Neural cell (in vitro differentiated cells): ENCODE results near the gene CD4. TPM values are rescaled to one million over a fixed set of nuclear protein-coding genes. Genes with fewer than 3 reads are reported as not detected.

ENCODE experiments used
- H2AFZ ChIP-seq: fragments of 200-600, 300-800 bp; sonication (generic), shearing (Covaris generic); 2 replicates; pipeline ENCODE4 v1.6.0; 2014; ENCODE audit warnings: low read depth, mild to moderate bottlenecking, antibody characterized with exemption, low read length, moderate library complexity
- H3F3A ChIP-seq: fragments of 200-600 bp; shearing (Covaris generic); 2 replicates; pipeline ENCODE4 v1.6.1; 2016; ENCODE audit warnings: mild to moderate bottlenecking, moderate library complexity, mixed read lengths, antibody characterized with exemption, low read length; ENCODE audit not compliant: insufficient read depth, poor library complexity, severe bottlenecking
- H3K27ac ChIP-seq: fragments of 200-600, 300-800 bp; sonication (generic), shearing (Covaris generic); 2 replicates; pipeline ENCODE4 v1.5.1; 2014; ENCODE audit warnings: mild to moderate bottlenecking, low read length, moderate library complexity
- H3K27me3 ChIP-seq: fragments of 300-800, 200-600 bp; sonication (generic), shearing (Covaris generic); 2 replicates; pipeline ENCODE4 v1.6.0; 2014; ENCODE audit warnings: mild to moderate bottlenecking, low read depth, low read length, moderate library complexity; ENCODE audit not compliant: insufficient read depth
- H3K36me3 ChIP-seq: fragments of 300-800, 200-600 bp; sonication (generic), shearing (Covaris generic); 2 replicates; pipeline ENCODE4 v1.5.1; 2014; ENCODE audit warnings: mild to moderate bottlenecking, antibody characterized with exemption, low read length, moderate library complexity; ENCODE audit not compliant: insufficient read depth
- H3K4me2 ChIP-seq: fragments of 300-800, 200-600 bp; sonication (generic), shearing (Covaris generic); 2 replicates; pipeline ENCODE4 v1.6.0; 2014; ENCODE audit warnings: mild to moderate bottlenecking, low read length
- H3K4me3 ChIP-seq: fragments of 300-800, 200-600 bp; sonication (generic), shearing (Covaris generic); 2 replicates; pipeline ENCODE4 v1.5.1; 2014; ENCODE audit warnings: mild to moderate bottlenecking, low read length, moderate library complexity
- H3K79me2 ChIP-seq: fragments of 200-600 bp; shearing (Covaris generic); replicated peaks from 2 replicates; pipeline ENCODE4 v1.6.0; 2014; ENCODE audit warnings: mild to moderate bottlenecking, low read length, moderate library complexity; ENCODE audit not compliant: insufficient read depth
- H3K9ac ChIP-seq: fragments of 300-800, 200-600 bp; sonication (generic), shearing (Covaris generic); 2 replicates; pipeline ENCODE4 v1.6.1; 2016; ENCODE audit warnings: mild to moderate bottlenecking, low read length, mixed read lengths
- H3K9me2 ChIP-seq: fragments of 200-600 bp; shearing (Covaris generic); 2 replicates; pipeline ENCODE4 v1.6.1; 2016; ENCODE audit warnings: mild to moderate bottlenecking, low read length, mixed read lengths; ENCODE audit not compliant: insufficient read depth
- H3K9me3 ChIP-seq: fragments of 200-600, 300-800 bp; sonication (generic), shearing (Covaris generic); 2 replicates; pipeline ENCODE4 v1.6.1; 2016; ENCODE audit warnings: mild to moderate bottlenecking, mixed run types, low read length, moderate library complexity, mixed read lengths
- H4K20me1 ChIP-seq: fragments of 200-600 bp; shearing (Covaris generic); 2 replicates; pipeline ENCODE4 v1.6.1; 2016; ENCODE audit warnings: mild to moderate bottlenecking, mixed run types; ENCODE audit not compliant: insufficient read depth
- EP300 ChIP-seq: fragments of 450-650 bp; conservative IDR thresholded peaks from 2 replicates; pipeline ENCODE4 v1.6.1; 2014; ENCODE audit warnings: antibody characterized with exemption, mild to moderate bottlenecking, moderate library complexity; ENCODE audit not compliant: poor library complexity, severe bottlenecking
- EZH2 ChIP-seq: fragments of 200-600, 300-800 bp; shearing (Covaris generic), sonication (generic); IDR thresholded peaks from 2 replicates; pipeline ENCODE4 v1.6.1; 2014; ENCODE audit warnings: antibody characterized with exemption, low read length, borderline replicate concordance, mild to moderate bottlenecking; ENCODE audit not compliant: insufficient read depth, poor library complexity, severe bottlenecking
- MXI1 ChIP-seq: fragments of 450-650 bp; conservative IDR thresholded peaks from 2 replicates; pipeline ENCODE4 v1.6.1; 2014; ENCODE audit warnings: antibody characterized with exemption, mild to moderate bottlenecking; ENCODE audit not compliant: poor library complexity, severe bottlenecking
- POLR2AphosphoS5 ChIP-seq: IDR thresholded peaks from 2 replicates; pipeline ENCODE4 v1.6.1; 2012
- RAD21 ChIP-seq: fragments of 450-650 bp; conservative IDR thresholded peaks from 2 replicates; pipeline ENCODE4 v1.6.1; 2014; ENCODE audit warnings: antibody characterized with exemption, mild to moderate bottlenecking, moderate library complexity
- REST ChIP-seq: IDR thresholded peaks from 2 replicates; pipeline ENCODE4 v1.6.1; 2012; ENCODE audit warnings: borderline replicate concordance
- SMC3 ChIP-seq: fragments of 450-650 bp; conservative IDR thresholded peaks from 2 replicates; pipeline ENCODE4 v1.6.1; 2014; ENCODE audit warnings: antibody characterized with exemption, mild to moderate bottlenecking, moderate library complexity; ENCODE audit not compliant: poor library complexity
- TAF1 ChIP-seq: IDR thresholded peaks from 2 replicates; pipeline ENCODE4 v1.6.1; 2012; ENCODE audit warnings: low read depth
- polyA plus RNA-seq: library from polyadenylated mRNA; depleted of rRNA; stranded (reverse); fragments of >200 nt; gene quantifications from 2 replicates; pipeline ENCODE4 v1.2.3, GENCODE V29; 2014
- TF ChIP-seq, protein P1 (sequence below): fragments of 450-650 bp; IDR thresholded peaks from 2 replicates; pipeline ENCODE4 v1.5.1; 2014; ENCODE audit warnings: antibody characterized with exemption, mild to moderate bottlenecking, moderate library complexity; ENCODE audit not compliant: poor library complexity, severe bottlenecking

Gene CD4
- polyA plus RNA-seq, 1 donor from 2014 or later, result not detected

DNA sequence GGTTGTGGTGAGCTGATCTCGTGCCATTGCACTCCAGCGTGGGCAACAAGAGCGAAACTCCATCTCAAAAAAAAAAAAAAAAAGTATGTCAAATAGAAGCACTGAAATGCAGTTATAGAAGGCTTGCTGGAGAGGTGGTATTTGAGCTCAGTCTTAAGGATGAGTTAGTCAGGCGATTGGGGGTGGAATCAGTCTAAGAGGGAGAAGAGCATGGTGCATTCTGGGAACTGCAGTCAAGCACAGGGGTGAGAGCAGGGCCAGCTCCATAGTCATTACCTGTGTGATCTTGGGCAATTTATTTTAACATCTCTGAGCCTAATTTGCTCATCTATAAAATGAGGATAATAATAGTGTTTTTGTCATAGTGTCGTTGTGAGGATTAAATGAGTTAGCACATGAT lies 45.5 kb downstream of the CD4 start:
- no peaks in the 10 kb centered on the region for H3K9me3 ChIP-seq
- TF ChIP-seq REST (no peak), EP300 (no peak), POLR2AphosphoS5 (no peak), MXI1 (no peak), SMC3 (no peak)
- TF ChIP-seq, protein P1, sequence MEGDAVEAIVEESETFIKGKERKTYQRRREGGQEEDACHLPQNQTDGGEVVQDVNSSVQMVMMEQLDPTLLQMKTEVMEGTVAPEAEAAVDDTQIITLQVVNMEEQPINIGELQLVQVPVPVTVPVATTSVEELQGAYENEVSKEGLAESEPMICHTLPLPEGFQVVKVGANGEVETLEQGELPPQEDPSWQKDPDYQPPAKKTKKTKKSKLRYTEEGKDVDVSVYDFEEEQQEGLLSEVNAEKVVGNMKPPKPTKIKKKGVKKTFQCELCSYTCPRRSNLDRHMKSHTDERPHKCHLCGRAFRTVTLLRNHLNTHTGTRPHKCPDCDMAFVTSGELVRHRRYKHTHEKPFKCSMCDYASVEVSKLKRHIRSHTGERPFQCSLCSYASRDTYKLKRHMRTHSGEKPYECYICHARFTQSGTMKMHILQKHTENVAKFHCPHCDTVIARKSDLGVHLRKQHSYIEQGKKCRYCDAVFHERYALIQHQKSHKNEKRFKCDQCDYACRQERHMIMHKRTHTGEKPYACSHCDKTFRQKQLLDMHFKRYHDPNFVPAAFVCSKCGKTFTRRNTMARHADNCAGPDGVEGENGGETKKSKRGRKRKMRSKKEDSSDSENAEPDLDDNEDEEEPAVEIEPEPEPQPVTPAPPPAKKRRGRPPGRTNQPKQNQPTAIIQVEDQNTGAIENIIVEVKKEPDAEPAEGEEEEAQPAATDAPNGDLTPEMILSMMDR, result no peak
- no peak overlapping the region for H3K4me3 ChIP-seq
- H3K9ac ChIP-seq, result no peak overlapping the region
- no peaks in the 10 kb centered on the region for H3F3A ChIP-seq
- H3K79me2 ChIP-seq, result peaks cover 10% of the 10 kb centered on the region
- no peak overlapping the region for H3K4me2 ChIP-seq
- no peaks in the 10 kb centered on the region for H4K20me1 ChIP-seq
- no peaks in the 10 kb centered on the region for H3K36me3 ChIP-seq
- no peak overlapping the region for H2AFZ ChIP-seq
- H3K9me2 ChIP-seq, result no peaks in the 10 kb centered on the region
- no peaks in the 10 kb centered on the region for H3K27me3 ChIP-seq
- H3K27ac ChIP-seq, result no peak overlapping the region

DNA sequence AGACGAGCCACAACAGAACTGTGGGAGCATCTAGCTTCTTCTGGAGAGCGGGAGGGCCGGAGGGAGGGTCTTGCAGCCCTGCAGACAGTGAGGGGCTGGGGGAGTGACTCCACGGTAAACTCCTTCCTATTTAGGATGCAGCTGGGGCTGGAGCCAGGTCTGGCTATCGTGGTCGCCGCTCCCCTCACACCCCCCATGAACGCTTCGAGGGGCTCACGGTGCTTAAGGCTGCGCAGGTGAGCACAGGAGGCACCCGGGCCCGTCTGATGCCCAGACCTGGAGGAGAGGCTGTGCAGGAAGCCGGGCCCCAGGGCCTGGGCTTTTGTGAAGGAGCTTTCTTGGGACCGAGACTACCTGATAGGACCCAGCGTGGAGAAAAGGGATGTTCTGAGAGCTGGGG lies 47.5 kb downstream of the CD4 start:
- Histone ChIP-seq H3K27me3 (no peaks in the 10 kb centered on the region), H3K27ac (no peak overlapping the region), H4K20me1 (no peaks in the 10 kb centered on the region), H3K9me3 (no peaks in the 10 kb centered on the region), H3K79me2 (no peaks in the 10 kb centered on the region), H2AFZ (no peak overlapping the region), H3K4me2 (no peak overlapping the region), H3K9ac (no peak overlapping the region), H3K36me3 (no peaks in the 10 kb centered on the region), H3K4me3 (no peak overlapping the region), H3F3A (no peaks in the 10 kb centered on the region), H3K9me2 (no peaks in the 10 kb centered on the region)
- TF ChIP-seq MXI1 (no peak), RAD21 (no peak), EZH2 (no peak), SMC3 (no peak), TAF1 (no peak), POLR2AphosphoS5 (no peak), EP300 (no peak), REST (no peak)
- TF ChIP-seq, protein P1, result no peak
